IMR-90 (cell line): ENCODE data around the gene C11orf68. TPM values are rescaled to one million over a fixed set of nuclear protein-coding genes. Genes with fewer than 3 reads are reported as not detected.

ENCODE experiments used
- ATAC-seq: fragments of 200-7000 bp; cut with Tn5 transposase; 2 replicates; pipeline ENCODE4 v1.9.1; 2020; ENCODE audit warnings: low read depth, mild to moderate bottlenecking, moderate library complexity
- BruUV-seq: library from RNA; stranded (reverse); fragments of 400-500 nt; replicated peaks from 2 replicates; lab custom pipeline; 2021; lab: Mats Ljungman, UMichigan
- CTCF ChIA-PET: fragments of 300-600 bp; formaldehyde crosslinking; extraction: SDS; loops from one replicate; lab custom pipeline; 2021; ENCODE audit warnings: antibody characterized with exemption; lab: Yijun Ruan, JAX
- POLR2A ChIA-PET: fragments of 300-600 bp; sonication (Branson Sonifier 250); formaldehyde crosslinking; loops from one replicate; lab custom pipeline; 2022; ENCODE audit warnings: antibody characterized with exemption; ENCODE audit not compliant: unreplicated experiment; lab: Charles Lee
- DNase-seq: peaks from one replicate; pipeline ENCODE4 v3.0.0; 2013
- H2AFZ ChIP-seq: replicated peaks from 2 replicates; pipeline ENCODE3; 2013; ENCODE audit warnings: low read length, mild to moderate bottlenecking; ENCODE audit not compliant: poor library complexity
- H2AK5ac ChIP-seq: 2 replicates; pipeline ENCODE4 v1.6.1; 2013; ENCODE audit warnings: low read depth, low read length, inconsistent platforms
- H2AK9ac ChIP-seq: replicated peaks from 2 replicates; pipeline ENCODE3; 2013; ENCODE audit warnings: mild to moderate bottlenecking, low read depth, low read length, moderate library complexity; ENCODE audit not compliant: poor library complexity
- H2BK120ac ChIP-seq: 2 replicates; pipeline ENCODE4 v1.6.1; 2013; ENCODE audit warnings: low read depth, low read length, inconsistent platforms
- H2BK15ac ChIP-seq: 3 replicates; pipeline ENCODE4 v1.6.1; 2013; ENCODE audit warnings: low read depth, low read length, inconsistent platforms
- H2BK20ac ChIP-seq: 2 replicates; pipeline ENCODE4 v1.6.1; 2013; ENCODE audit warnings: low read depth, mild to moderate bottlenecking, inconsistent platforms, low read length, moderate library complexity
- H2BK5ac ChIP-seq: 2 replicates; pipeline ENCODE4 v1.6.1; 2013; ENCODE audit warnings: mild to moderate bottlenecking, low read depth, low read length, inconsistent platforms; ENCODE audit not compliant: poor library complexity, severe bottlenecking
- H3K14ac ChIP-seq: replicated peaks from 2 replicates; pipeline ENCODE4 v1.6.1; 2013; ENCODE audit warnings: low read depth, low read length, inconsistent platforms
- H3K18ac ChIP-seq: 2 replicates; pipeline ENCODE4 v1.6.1; 2013; ENCODE audit warnings: low read depth, low read length, control low read depth
- H3K23ac ChIP-seq: 2 replicates; pipeline ENCODE4 v1.6.1; 2013; ENCODE audit warnings: low read depth, low read length, inconsistent platforms
- H3K27ac ChIP-seq: 2 replicates; pipeline ENCODE4 v1.5.1; 2013; ENCODE audit warnings: mild to moderate bottlenecking, control low read depth, low read length; ENCODE audit not compliant: insufficient read depth
- H3K27me3 ChIP-seq: 2 replicates; pipeline ENCODE4 v1.6.1; 2013; ENCODE audit warnings: low read length; ENCODE audit not compliant: control insufficient read depth, insufficient read depth
- H3K36me3 ChIP-seq: 2 replicates; pipeline ENCODE4 v1.6.1; 2013; ENCODE audit warnings: low read length, mixed read lengths; ENCODE audit not compliant: control insufficient read depth, insufficient read depth
- H3K4ac ChIP-seq: 2 replicates; pipeline ENCODE4 v1.6.1; 2013; ENCODE audit warnings: low read depth, low read length, inconsistent platforms
- H3K4me1 ChIP-seq: 2 replicates; pipeline ENCODE4 v1.6.1; 2013; ENCODE audit warnings: low read length, mixed read lengths; ENCODE audit not compliant: control insufficient read depth, insufficient read depth
- H3K4me2 ChIP-seq: 2 replicates; pipeline ENCODE4 v1.6.1; 2013; ENCODE audit warnings: low read depth, mild to moderate bottlenecking, control low read depth, low read length, moderate library complexity
- H3K4me3 ChIP-seq: 2 replicates; pipeline ENCODE4 v1.5.1; 2013; ENCODE audit warnings: low read depth, mild to moderate bottlenecking, control low read depth, low read length, moderate library complexity; ENCODE audit not compliant: insufficient read depth
- H3K56ac ChIP-seq: 2 replicates; pipeline ENCODE4 v1.6.1; 2013; ENCODE audit warnings: low read length, inconsistent platforms; ENCODE audit not compliant: insufficient read depth; ENCODE audit errors: extremely low read depth
- H3K79me1 ChIP-seq, 2 experiments: 2 replicates each; pipeline ENCODE4 v1.6.1; 2013; ENCODE audit warnings: low read length in 2 of 2, inconsistent platforms in 1 of 2, low read depth in 1 of 2
- H3K9ac ChIP-seq: 2 replicates; pipeline ENCODE4 v1.6.1; 2013; ENCODE audit warnings: low read depth, low read length, control low read depth
- H3K9me1 ChIP-seq: 2 replicates; pipeline ENCODE4 v1.6.1; 2013; ENCODE audit warnings: low read length, inconsistent platforms; ENCODE audit not compliant: insufficient read depth
- H3K9me3 ChIP-seq: 2 replicates; pipeline ENCODE4 v1.6.1; 2013; ENCODE audit warnings: low read length; ENCODE audit not compliant: control insufficient read depth, insufficient read depth
- H4K20me1 ChIP-seq: 2 replicates; pipeline ENCODE4 v1.6.1; 2013; ENCODE audit warnings: low read length, inconsistent platforms; ENCODE audit not compliant: insufficient read depth
- H4K5ac ChIP-seq: 2 replicates; pipeline ENCODE4 v1.6.1; 2013; ENCODE audit warnings: mild to moderate bottlenecking, low read depth, low read length, control low read depth
- H4K8ac ChIP-seq, 2 experiments: 2 replicates each; pipeline ENCODE4 v1.6.1; 2013; ENCODE audit warnings: low read depth in 2 of 2, low read length in 2 of 2, control low read depth in 1 of 2, inconsistent platforms in 1 of 2
- H4K91ac ChIP-seq: 2 replicates; pipeline ENCODE4 v1.6.1; 2013; ENCODE audit warnings: low read depth, low read length, inconsistent platforms; ENCODE audit not compliant: insufficient read depth
- BHLHE40 ChIP-seq: fragments of 150-350 bp; IDR thresholded peaks from 2 replicates; pipeline ENCODE4 v1.6.1; 2016; ENCODE audit warnings: mild to moderate bottlenecking, low read depth, low read length
- CEBPB ChIP-seq: IDR thresholded peaks from 2 replicates; pipeline ENCODE4 v1.6.1; 2012; ENCODE audit warnings: low read depth, low read length, improper control_type of control experiment
- CTCF ChIP-seq: conservative IDR thresholded peaks from 2 replicates; pipeline ENCODE4 v1.5.1; 2012; ENCODE audit warnings: mild to moderate bottlenecking, low read depth, low read length, improper control_type of control experiment
- ELK1 ChIP-seq: fragments of 150-350 bp; IDR thresholded peaks from 2 replicates; pipeline ENCODE4 v1.6.1; 2016; ENCODE audit warnings: low read depth, mild to moderate bottlenecking, low read length, moderate library complexity, borderline replicate concordance
- FOS ChIP-seq: fragments of 150-350 bp; IDR thresholded peaks from 2 replicates; pipeline ENCODE4 v1.6.1; 2016; ENCODE audit warnings: low read depth, low read length
- MAFK ChIP-seq: IDR thresholded peaks from 2 replicates; pipeline ENCODE4 v1.6.1; 2012; ENCODE audit warnings: low read depth, low read length, improper control_type of control experiment
- MAZ ChIP-seq: IDR thresholded peaks from 2 replicates; pipeline ENCODE4 v1.6.1; 2012; ENCODE audit warnings: low read depth, mild to moderate bottlenecking, low read length, improper control_type of control experiment, moderate library complexity, borderline replicate concordance
- MXI1 ChIP-seq: IDR thresholded peaks from 2 replicates; pipeline ENCODE4 v1.6.1; 2012; ENCODE audit warnings: low read depth, mild to moderate bottlenecking, low read length, moderate library complexity, borderline replicate concordance
- NFE2L2 ChIP-seq: fragments of 150-350 bp; IDR thresholded peaks from 2 replicates; pipeline ENCODE4 v1.6.1; 2016; ENCODE audit warnings: low read depth, mild to moderate bottlenecking, low read length
- RAD21 ChIP-seq: IDR thresholded peaks from 2 replicates; pipeline ENCODE4 v1.6.1; 2012; ENCODE audit warnings: low read length, improper control_type of control experiment
- RCOR1 ChIP-seq: IDR thresholded peaks from 2 replicates; pipeline ENCODE4 v1.6.1; 2012; ENCODE audit warnings: mild to moderate bottlenecking, low read length, improper control_type of control experiment; ENCODE audit not compliant: insufficient replicate concordance
- SMC3 ChIP-seq: fragments of 150-350 bp; IDR thresholded peaks from 2 replicates; pipeline ENCODE4 v1.6.1; 2016; ENCODE audit warnings: low read depth, mild to moderate bottlenecking, antibody characterized with exemption, low read length, moderate library complexity
- WGBS, 2 experiments: methylation state at CpG; one replicate each; pipeline versions ENCODE4 v1.1.5 to v1.1.7; 2013; ENCODE audit warnings: missing lambda C conversion rate in 2 of 2; ENCODE audit not compliant: insufficient read length in 1 of 2; ENCODE audit errors: extremely low coverage in 2 of 2; 5-methylcytosine and 5-hydroxymethylcytosine counted together
- dilution Hi-C: fragments of 300-500 bp; cut with HindIII; formaldehyde crosslinking; loops from one replicate; pipeline ENCODE4 v1.14.3; 2018; ENCODE audit warnings: low sequenced_read_pairs; ENCODE audit not compliant: unreplicated experiment
- in situ Hi-C: fragments of 300-500 bp; cut with MboI; formaldehyde crosslinking; loops from 3 replicates; pipeline ENCODE4 v1.14.3; 2019; ENCODE audit warnings: low sequenced_read_pairs, inconsistent platforms, mixed read lengths
- intact Hi-C: fragments of 100-400 bp; cut with micrococcal nuclease; formaldehyde crosslinking; loops from 2 replicates; pipeline ENCODE4 v1.10.0; 2022
- polyA plus RNA-seq, 3 experiments: library from polyadenylated mRNA; depleted of rRNA; stranded (reverse); fragments of >200 nt; gene quantifications; 2 replicates each; pipeline ENCODE4 v1.2.3, GENCODE V29; 2012; ENCODE audit warnings: low replicate concordance in 1 of 3
- total RNA-seq: library from RNA; depleted of rRNA; stranded (reverse); fragments of >200 nt; gene quantifications from 2 replicates; pipeline ENCODE4 v1.2.3, GENCODE V29; 2012

Gene C11orf68
- total and polyA plus RNA-seq, 2 of the 4 experiments (the other 2 are of a cell fraction) = 20.3 to 104 TPM

- Histone ChIP-seq H4K91ac (peak overlapping the region; percentile 98), H3K27me3 (no peaks in the 10 kb centered on the region), H3K14ac (peak overlapping the region; percentile 98), H3K18ac (peak overlapping the region; percentile 62), H4K5ac (peak overlapping the region; percentile 96), H3K23ac (peak overlapping the region; percentile 98; the same call in 1 of the 2 replicates), H3K4me1 (peaks cover 8% of the 10 kb centered on the region), H2BK5ac (peak overlapping the region; percentile 84), H2BK15ac (peak overlapping the region; percentile 20; the same call in 1 of the 3 replicates), H2AK9ac (peak overlapping the region; percentile 97), H3K79me1 (peaks cover 16 to 44% of the 10 kb centered on the region in 2 experiments), H3K56ac (peak overlapping the region; percentile 96), H4K20me1 (peaks cover 7% of the 10 kb centered on the region; the same call in 1 of the 2 replicates), H2BK120ac (peak overlapping the region; percentile 49; the same call in 1 of the 2 replicates), H4K8ac (peak overlapping the region; percentile 100), H3K9me3 (no peaks in the 10 kb centered on the region), H3K27ac (peak overlapping the region; percentile 98), H2AK5ac (peak overlapping the region; percentile 96), H2BK20ac (no peak overlapping the region), H3K4me2 (peak overlapping the region; percentile 71), H3K9ac (peak overlapping the region; percentile 98), H3K9me1 (peaks cover 5% of the 10 kb centered on the region; the same call in 1 of the 2 replicates), H3K4me3 (peak overlapping the region; percentile 59), H3K4ac (peak overlapping the region; percentile 95), H2AFZ (peak overlapping the region; percentile 95), H3K36me3 (peaks cover 17% of the 10 kb centered on the region)
- in situ Hi-C loops (loop anchor here (5.0 kb wide), 1 partner anchor 69 kb away; the partner anchor contains the start of gene CCDC85B), intact Hi-C loops (loop anchor here (2.0 to 5.0 kb wide), 2 partner anchors 44 to 72 kb away; partner anchors contain the start of genes C11orf68, DRAP1 and FIBP), dilution Hi-C loops (no loop called here)
- no peak for TF ChIP-seq NFE2L2
- TF ChIP-seq FOS = no peak
- TF ChIP-seq BHLHE40 = no peak
- TF ChIP-seq MAZ = no peak
- no peak for TF ChIP-seq MAFK
- no peak for TF ChIP-seq ELK1
- TF ChIP-seq RCOR1 = no peak
- TF ChIP-seq RAD21 = no peak
- TF ChIP-seq CEBPB = no peak
- TF ChIP-seq CTCF = no peak
- no peak for TF ChIP-seq SMC3
- TF ChIP-seq MXI1 = no peak
- ATAC-seq (peak; percentile 4; the same call in 1 of the 2 replicates), DNase-seq (no peak)
- ChIA-PET CTCF (no interaction called here), POLR2A (no interaction called here)
- WGBS, 2 experiments = 57% methylated on average over 5 of the region's 16 CpGs; no CpG with 5 or more reads in 1 of the 2 experiments
- BruUV-seq = no TSS peak
Measured at GRCh38 chr11:65960824-65961266, 42.0 kb upstream of the C11orf68 start.
